ENCODE results near the gene NME8.

DNA sequence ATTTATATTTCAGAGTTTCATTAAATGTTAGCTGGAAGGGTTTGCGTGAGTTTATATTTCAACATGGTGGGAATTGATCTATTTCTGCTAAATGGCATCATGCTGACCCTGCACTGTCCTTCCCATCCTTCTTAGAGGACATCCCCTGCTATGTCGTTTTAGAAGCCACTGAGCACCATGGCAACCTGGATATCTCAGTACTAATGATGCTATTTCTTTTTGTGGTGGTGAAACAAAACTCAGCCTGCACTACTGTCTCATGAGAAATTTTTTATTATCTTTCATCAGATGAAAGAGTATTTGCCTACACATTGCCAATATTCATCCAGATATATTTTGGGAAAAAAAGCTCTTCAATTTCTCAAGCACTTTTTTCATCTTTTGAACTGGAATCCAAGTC lies 84.1 kb downstream of the NME8 start:
- TF ChIP-seq EZH2 (IDR thresholded peaks at IDR 0.05; ENCODE audit: borderline replicate concordance, insufficient read depth, low read depth, low read length, poor library complexity, severe bottlenecking) (no peak), CTCF (IDR thresholded peaks at IDR 0.05) (no peak)
